HEK293 (cell line): ENCODE results near the gene PDCD1LG2.

ENCODE experiments used
- CTCF ChIA-PET: fragments of 350-600 bp; formaldehyde crosslinking; extraction: SDS; loops from one replicate; lab custom pipeline; 2021; ENCODE audit warnings: antibody characterized with exemption; lab: Yijun Ruan, JAX
- POLR2A ChIA-PET: fragments of 300-600 bp; formaldehyde crosslinking; extraction: SDS; loops from one replicate; lab custom pipeline; 2020; ENCODE audit warnings: antibody characterized with exemption, inconsistent platforms; lab: Yijun Ruan, JAX
- H3K27ac ChIP-seq: fragments of 200-500 bp; sonication (Bioruptor generic); 2 replicates; pipeline ENCODE4 v1.5.1; 2014; ENCODE audit warnings: low read depth, low read length, control low read depth, inconsistent platforms; ENCODE audit errors: extremely low read depth
- H3K36me3 ChIP-seq, 2 experiments: fragments of 200-500 bp in 1 of 2; sonication (Bioruptor generic) in 1 of 2; 1 replicate in 1 of 2; 2 replicates in 1 of 2; pipeline ENCODE4 v1.5.1; 2014 to 2017; ENCODE audit warnings: inconsistent platforms in 2 of 2, low read length in 2 of 2; ENCODE audit not compliant: control insufficient read depth in 2 of 2, insufficient read depth in 1 of 2
- H3K4me1 ChIP-seq: fragments of 200-500 bp; sonication (Bioruptor generic); 2 replicates; pipeline ENCODE4 v1.5.1; 2014; ENCODE audit warnings: mild to moderate bottlenecking, low read length, inconsistent platforms; ENCODE audit not compliant: control insufficient read depth, insufficient read depth
- H3K4me3 ChIP-seq: 2 replicates; pipeline ENCODE4 v1.5.1; 2011; ENCODE audit warnings: low read depth, mild to moderate bottlenecking, control low read depth, low read length, moderate library complexity
- H3K9me3 ChIP-seq: fragments of 200-500 bp; sonication (Bioruptor generic); 2 replicates; pipeline ENCODE4 v1.5.1; 2014; ENCODE audit warnings: low read depth, low read length, inconsistent platforms; ENCODE audit not compliant: control insufficient read depth, insufficient read depth
- KLF10 ChIP-seq: fragments of 450-650 bp; IDR thresholded peaks from 2 replicates; pipeline ENCODE4 v1.5.1; 2018; ENCODE audit warnings: missing biosample characterization, mild to moderate bottlenecking, missing genetic modification characterization
- ZNF157 ChIP-seq: fragments of 450-650 bp; formaldehyde crosslinking; IDR thresholded peaks from 2 replicates; pipeline ENCODE4 v1.5.1; 2016; ENCODE audit warnings: missing biosample characterization, missing genetic modification characterization
- ZNF19 ChIP-seq: fragments of 450-650 bp; formaldehyde crosslinking; IDR thresholded peaks from 2 replicates; pipeline ENCODE4; 2016; ENCODE audit warnings: missing biosample characterization, missing genetic modification characterization, low read depth
- ZNF223 ChIP-seq: fragments of 450-650 bp; formaldehyde crosslinking; IDR thresholded peaks from 2 replicates; pipeline ENCODE4 v1.5.1; 2016; ENCODE audit warnings: missing biosample characterization, missing genetic modification characterization
- ZNF302 ChIP-seq: fragments of 450-650 bp; formaldehyde crosslinking; IDR thresholded peaks from 2 replicates; pipeline ENCODE4 v1.5.1; 2016; ENCODE audit warnings: missing biosample characterization, missing genetic modification characterization, low read depth
- ZNF394 ChIP-seq: fragments of 450-650 bp; formaldehyde crosslinking; IDR thresholded peaks from 2 replicates; pipeline ENCODE4 v1.5.1; 2016; ENCODE audit warnings: missing biosample characterization, missing genetic modification characterization, mild to moderate bottlenecking, moderate library complexity, borderline replicate concordance
- ZNF514 ChIP-seq: fragments of 450-650 bp; formaldehyde crosslinking; IDR thresholded peaks from 2 replicates; pipeline ENCODE4 v1.5.1; 2016; ENCODE audit warnings: missing biosample characterization, missing genetic modification characterization
- ZNF544 ChIP-seq: fragments of 450-650 bp; formaldehyde crosslinking; IDR thresholded peaks from 2 replicates; pipeline ENCODE4 v1.5.0; 2017; ENCODE audit warnings: missing biosample characterization, missing genetic modification characterization
- ZNF561 ChIP-seq: fragments of 450-650 bp; IDR thresholded peaks from 2 replicates; pipeline ENCODE4 v1.5.1; 2018; ENCODE audit warnings: missing biosample characterization, missing genetic modification characterization, borderline replicate concordance
- ZNF621 ChIP-seq: fragments of 450-650 bp; formaldehyde crosslinking; IDR thresholded peaks from 2 replicates; pipeline ENCODE4 v1.5.1; 2017; ENCODE audit warnings: missing biosample characterization, missing genetic modification characterization
- ZNF660 ChIP-seq: fragments of 450-650 bp; IDR thresholded peaks from 2 replicates; pipeline ENCODE4 v1.5.1; 2018; ENCODE audit warnings: missing biosample characterization, mild to moderate bottlenecking, missing genetic modification characterization
- ZNF777 ChIP-seq: fragments of 450-650 bp; formaldehyde crosslinking; IDR thresholded peaks from 2 replicates; pipeline ENCODE4 v1.5.1; 2017; ENCODE audit warnings: missing biosample characterization, missing genetic modification characterization, borderline replicate concordance
- ZNF792 ChIP-seq: fragments of 450-650 bp; formaldehyde crosslinking; IDR thresholded peaks from 2 replicates; pipeline ENCODE4 v1.5.1; 2016; ENCODE audit warnings: missing biosample characterization, missing genetic modification characterization
- TF ChIP-seq, protein P1 (sequence below): fragments of 450-650 bp; formaldehyde crosslinking; IDR thresholded peaks from 2 replicates; pipeline ENCODE4 v1.5.1; 2016; ENCODE audit warnings: missing biosample characterization, missing genetic modification characterization
- TF ChIP-seq, protein P2 (sequence below): fragments of 450-650 bp; formaldehyde crosslinking; IDR thresholded peaks from 2 replicates; pipeline ENCODE4 v1.5.1; 2016; ENCODE audit warnings: missing biosample characterization, missing genetic modification characterization
- TF ChIP-seq, protein P3 (sequence below): sonication (generic); formaldehyde crosslinking; IDR thresholded peaks from 2 replicates; pipeline ENCODE4 v1.8.1; 2022; ENCODE audit warnings: mild to moderate bottlenecking, moderate library complexity, missing genetic modification reagents
- TF ChIP-seq, protein P4 (sequence below): fragments of 450-650 bp; formaldehyde crosslinking; IDR thresholded peaks from 2 replicates; pipeline ENCODE4 v1.5.1; 2016; ENCODE audit warnings: missing biosample characterization, missing genetic modification characterization
- TF ChIP-seq, protein P5 (sequence below): fragments of 450-650 bp; formaldehyde crosslinking; IDR thresholded peaks from 2 replicates; pipeline ENCODE4 v1.5.1; 2016; ENCODE audit warnings: missing biosample characterization, missing genetic modification characterization
- TF ChIP-seq, protein P6 (sequence below): fragments of 450-650 bp; formaldehyde crosslinking; IDR thresholded peaks from 2 replicates; pipeline ENCODE4 v1.5.1; 2016; ENCODE audit warnings: missing biosample characterization, missing genetic modification characterization
- TF ChIP-seq, protein P7 (sequence below): fragments of 450-650 bp; formaldehyde crosslinking; IDR thresholded peaks from 2 replicates; pipeline ENCODE4 v1.5.1; 2017; ENCODE audit warnings: missing biosample characterization, mild to moderate bottlenecking, missing genetic modification characterization, moderate library complexity

PDCD1LG2 gene

DNA sequence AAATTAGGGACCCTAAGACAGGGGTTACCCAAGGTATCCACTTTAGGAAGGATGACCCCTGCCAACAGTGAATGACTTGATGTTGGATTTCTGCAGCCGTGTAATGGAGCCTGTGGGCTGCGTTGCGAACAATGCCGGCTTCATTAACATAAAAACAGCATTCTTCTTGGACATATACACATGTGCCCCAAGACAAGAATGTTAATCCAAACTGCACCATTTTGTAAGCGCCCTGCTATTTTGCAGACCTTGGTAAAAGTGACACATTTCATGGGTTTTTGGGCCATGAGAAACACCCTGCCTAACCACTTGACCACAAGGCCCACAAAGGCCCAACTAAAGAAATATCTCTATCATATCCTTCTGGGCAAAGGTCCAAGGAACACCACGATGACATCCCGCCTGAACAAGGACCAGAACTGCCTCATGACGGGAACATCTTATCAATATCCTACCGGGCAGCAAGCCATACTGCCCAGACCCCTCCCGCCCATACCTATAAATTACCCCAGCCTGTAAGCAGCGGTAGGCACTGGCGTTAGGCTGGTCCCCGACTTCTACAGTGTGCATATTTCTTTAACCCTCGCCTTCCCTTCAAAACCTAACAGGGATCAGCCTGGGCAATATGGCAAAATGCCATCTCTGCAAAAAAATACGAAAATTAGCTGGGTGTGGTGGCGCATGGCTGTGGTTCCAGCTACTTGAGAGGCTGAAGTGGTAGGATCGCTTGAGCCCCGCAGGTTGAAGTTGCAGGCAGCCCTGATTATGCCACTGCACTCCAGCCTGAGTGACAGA, 9.7 kb upstream of the PDCD1LG2 start:
- H3K36me3 ChIP-seq: no peaks in the 10 kb centered on the region
- CTCF ChIA-PET: no interaction called here
- no peaks in the 10 kb centered on the region for H3K4me1 ChIP-seq
- H3K27ac ChIP-seq: no peak overlapping the region
- H3K9me3 ChIP-seq: no peaks in the 10 kb centered on the region
- POLR2A ChIA-PET: no interaction called here
- H3K4me3 ChIP-seq: no peak overlapping the region
- TF ChIP-seq KLF10 (tag by site-specific recombination) (no peak), ZNF157 (tag by site-specific recombination) (no peak), ZNF19 (tag by site-specific recombination) (no peak), ZNF561 (tag by site-specific recombination) (no peak), ZNF302 (tag by site-specific recombination) (no peak), ZNF660 (tag by site-specific recombination) (no peak), ZNF223 (tag by site-specific recombination) (no peak), ZNF792 (tag by site-specific recombination) (no peak), ZNF777 (no peak), ZNF544 (tag by site-specific recombination) (no peak), ZNF621 (tag by site-specific recombination) (no peak), ZNF394 (no peak), ZNF514 (no peak)
- TF ChIP-seq, protein P1, sequence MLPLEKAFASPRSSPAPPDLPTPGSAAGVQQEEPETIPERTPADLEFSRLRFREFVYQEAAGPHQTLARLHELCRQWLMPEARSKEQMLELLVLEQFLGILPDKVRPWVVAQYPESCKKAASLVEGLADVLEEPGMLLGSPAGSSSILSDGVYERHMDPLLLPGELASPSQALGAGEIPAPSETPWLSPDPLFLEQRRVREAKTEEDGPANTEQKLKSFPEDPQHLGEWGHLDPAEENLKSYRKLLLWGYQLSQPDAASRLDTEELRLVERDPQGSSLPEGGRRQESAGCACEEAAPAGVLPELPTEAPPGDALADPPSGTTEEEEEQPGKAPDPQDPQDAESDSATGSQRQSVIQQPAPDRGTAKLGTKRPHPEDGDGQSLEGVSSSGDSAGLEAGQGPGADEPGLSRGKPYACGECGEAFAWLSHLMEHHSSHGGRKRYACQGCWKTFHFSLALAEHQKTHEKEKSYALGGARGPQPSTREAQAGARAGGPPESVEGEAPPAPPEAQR (tag by site-specific recombination): no peak
- TF ChIP-seq, protein P2, sequence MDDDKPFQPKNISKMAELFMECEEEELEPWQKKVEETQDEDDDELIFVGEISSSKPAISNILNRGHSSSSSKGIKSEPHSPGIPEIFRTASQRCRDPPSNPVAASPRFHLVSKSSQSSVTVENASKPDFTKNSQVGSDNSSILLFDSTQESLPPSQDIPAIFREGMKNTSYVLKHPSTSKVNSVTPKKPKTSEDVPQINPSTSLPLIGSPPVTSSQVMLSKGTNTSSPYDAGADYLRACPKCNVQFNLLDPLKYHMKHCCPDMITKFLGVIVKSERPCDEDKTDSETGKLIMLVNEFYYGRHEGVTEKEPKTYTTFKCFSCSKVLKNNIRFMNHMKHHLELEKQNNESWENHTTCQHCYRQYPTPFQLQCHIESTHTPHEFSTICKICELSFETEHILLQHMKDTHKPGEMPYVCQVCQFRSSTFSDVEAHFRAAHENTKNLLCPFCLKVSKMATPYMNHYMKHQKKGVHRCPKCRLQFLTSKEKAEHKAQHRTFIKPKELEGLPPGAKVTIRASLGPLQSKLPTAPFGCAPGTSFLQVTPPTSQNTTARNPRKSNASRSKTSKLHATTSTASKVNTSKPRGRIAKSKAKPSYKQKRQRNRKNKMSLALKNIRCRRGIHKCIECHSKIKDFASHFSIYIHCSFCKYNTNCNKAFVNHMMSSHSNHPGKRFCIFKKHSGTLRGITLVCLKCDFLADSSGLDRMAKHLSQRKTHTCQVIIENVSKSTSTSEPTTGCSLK: no peak
- TF ChIP-seq, protein P3, sequence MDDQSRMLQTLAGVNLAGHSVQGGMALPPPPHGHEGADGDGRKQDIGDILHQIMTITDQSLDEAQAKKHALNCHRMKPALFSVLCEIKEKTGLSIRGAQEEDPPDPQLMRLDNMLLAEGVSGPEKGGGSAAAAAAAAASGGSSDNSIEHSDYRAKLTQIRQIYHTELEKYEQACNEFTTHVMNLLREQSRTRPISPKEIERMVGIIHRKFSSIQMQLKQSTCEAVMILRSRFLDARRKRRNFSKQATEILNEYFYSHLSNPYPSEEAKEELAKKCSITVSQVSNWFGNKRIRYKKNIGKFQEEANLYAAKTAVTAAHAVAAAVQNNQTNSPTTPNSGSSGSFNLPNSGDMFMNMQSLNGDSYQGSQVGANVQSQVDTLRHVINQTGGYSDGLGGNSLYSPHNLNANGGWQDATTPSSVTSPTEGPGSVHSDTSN (CRISPR knock-in tag): no peak
- TF ChIP-seq, protein P4, sequence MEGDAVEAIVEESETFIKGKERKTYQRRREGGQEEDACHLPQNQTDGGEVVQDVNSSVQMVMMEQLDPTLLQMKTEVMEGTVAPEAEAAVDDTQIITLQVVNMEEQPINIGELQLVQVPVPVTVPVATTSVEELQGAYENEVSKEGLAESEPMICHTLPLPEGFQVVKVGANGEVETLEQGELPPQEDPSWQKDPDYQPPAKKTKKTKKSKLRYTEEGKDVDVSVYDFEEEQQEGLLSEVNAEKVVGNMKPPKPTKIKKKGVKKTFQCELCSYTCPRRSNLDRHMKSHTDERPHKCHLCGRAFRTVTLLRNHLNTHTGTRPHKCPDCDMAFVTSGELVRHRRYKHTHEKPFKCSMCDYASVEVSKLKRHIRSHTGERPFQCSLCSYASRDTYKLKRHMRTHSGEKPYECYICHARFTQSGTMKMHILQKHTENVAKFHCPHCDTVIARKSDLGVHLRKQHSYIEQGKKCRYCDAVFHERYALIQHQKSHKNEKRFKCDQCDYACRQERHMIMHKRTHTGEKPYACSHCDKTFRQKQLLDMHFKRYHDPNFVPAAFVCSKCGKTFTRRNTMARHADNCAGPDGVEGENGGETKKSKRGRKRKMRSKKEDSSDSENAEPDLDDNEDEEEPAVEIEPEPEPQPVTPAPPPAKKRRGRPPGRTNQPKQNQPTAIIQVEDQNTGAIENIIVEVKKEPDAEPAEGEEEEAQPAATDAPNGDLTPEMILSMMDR (tag by site-specific recombination): no peak
- TF ChIP-seq, protein P5, sequence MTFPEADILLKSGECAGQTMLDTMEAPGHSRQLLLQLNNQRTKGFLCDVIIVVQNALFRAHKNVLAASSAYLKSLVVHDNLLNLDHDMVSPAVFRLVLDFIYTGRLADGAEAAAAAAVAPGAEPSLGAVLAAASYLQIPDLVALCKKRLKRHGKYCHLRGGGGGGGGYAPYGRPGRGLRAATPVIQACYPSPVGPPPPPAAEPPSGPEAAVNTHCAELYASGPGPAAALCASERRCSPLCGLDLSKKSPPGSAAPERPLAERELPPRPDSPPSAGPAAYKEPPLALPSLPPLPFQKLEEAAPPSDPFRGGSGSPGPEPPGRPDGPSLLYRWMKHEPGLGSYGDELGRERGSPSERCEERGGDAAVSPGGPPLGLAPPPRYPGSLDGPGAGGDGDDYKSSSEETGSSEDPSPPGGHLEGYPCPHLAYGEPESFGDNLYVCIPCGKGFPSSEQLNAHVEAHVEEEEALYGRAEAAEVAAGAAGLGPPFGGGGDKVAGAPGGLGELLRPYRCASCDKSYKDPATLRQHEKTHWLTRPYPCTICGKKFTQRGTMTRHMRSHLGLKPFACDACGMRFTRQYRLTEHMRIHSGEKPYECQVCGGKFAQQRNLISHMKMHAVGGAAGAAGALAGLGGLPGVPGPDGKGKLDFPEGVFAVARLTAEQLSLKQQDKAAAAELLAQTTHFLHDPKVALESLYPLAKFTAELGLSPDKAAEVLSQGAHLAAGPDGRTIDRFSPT (tag by site-specific recombination): no peak
- TF ChIP-seq, protein P6, sequence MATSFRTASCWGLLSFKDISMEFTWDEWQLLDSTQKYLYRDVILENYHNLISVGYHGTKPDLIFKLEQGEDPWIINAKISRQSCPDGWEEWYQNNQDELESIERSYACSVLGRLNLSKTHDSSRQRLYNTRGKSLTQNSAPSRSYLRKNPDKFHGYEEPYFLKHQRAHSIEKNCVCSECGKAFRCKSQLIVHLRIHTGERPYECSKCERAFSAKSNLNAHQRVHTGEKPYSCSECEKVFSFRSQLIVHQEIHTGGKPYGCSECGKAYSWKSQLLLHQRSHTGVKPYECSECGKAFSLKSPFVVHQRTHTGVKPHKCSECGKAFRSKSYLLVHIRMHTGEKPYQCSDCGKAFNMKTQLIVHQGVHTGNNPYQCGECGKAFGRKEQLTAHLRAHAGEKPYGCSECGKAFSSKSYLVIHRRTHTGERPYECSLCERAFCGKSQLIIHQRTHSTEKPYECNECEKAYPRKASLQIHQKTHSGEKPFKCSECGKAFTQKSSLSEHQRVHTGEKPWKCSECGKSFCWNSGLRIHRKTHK: no peak
- TF ChIP-seq, protein P7, sequence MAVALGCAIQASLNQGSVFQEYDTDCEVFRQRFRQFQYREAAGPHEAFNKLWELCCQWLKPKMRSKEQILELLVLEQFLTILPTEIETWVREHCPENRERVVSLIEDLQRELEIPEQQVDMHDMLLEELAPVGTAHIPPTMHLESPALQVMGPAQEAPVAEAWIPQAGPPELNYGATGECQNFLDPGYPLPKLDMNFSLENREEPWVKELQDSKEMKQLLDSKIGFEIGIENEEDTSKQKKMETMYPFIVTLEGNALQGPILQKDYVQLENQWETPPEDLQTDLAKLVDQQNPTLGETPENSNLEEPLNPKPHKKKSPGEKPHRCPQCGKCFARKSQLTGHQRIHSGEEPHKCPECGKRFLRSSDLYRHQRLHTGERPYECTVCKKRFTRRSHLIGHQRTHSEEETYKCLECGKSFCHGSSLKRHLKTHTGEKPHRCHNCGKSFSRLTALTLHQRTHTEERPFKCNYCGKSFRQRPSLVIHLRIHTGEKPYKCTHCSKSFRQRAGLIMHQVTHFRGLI: no peak
